ENCODE results near the gene BCL7A.

- no peak for TF ChIP-seq CTCF (IDR thresholded peaks at IDR 0.05; ENCODE audit: insufficient read depth, low read length, poor library complexity, severe bottlenecking)
- no peak for TF ChIP-seq EZH2phosphoT487 (conservative IDR thresholded peaks at IDR 0.05; ENCODE audit: low read length)
Observed at GRCh38 chr12:121981456-121981855, 40.2 kb upstream of the BCL7A start.

Measured in SU-DHL-6 (cell line).